K562 (cell line): ENCODE measurements around the gene MRPL10. TPM values are rescaled to one million over a fixed set of nuclear protein-coding genes. Genes with fewer than 3 reads are reported as not detected.

Source experiments
- BCOR ChIP-seq: fragments of 450-650 bp; IDR thresholded peaks from 2 replicates; pipeline ENCODE4 v1.6.1; 2016
- BRD9 ChIP-seq: fragments of 450-650 bp; IDR thresholded peaks from 2 replicates; pipeline ENCODE4 v1.6.1; 2018; ENCODE audit warnings: low read depth; ENCODE audit not compliant: partially characterized antibody
- CTBP1 ChIP-seq: fragments of 450-650 bp; IDR thresholded peaks from 2 replicates; pipeline ENCODE4 v1.6.1; 2016; ENCODE audit warnings: borderline replicate concordance
- DPF2 ChIP-seq: fragments of 450-650 bp; IDR thresholded peaks from 2 replicates; pipeline ENCODE4 v1.6.1; 2016
- ETV5 ChIP-seq: sonication (generic); formaldehyde crosslinking; IDR thresholded peaks from 2 replicates; pipeline ENCODE4 v1.4.0; 2020; ENCODE audit warnings: low read depth, mild to moderate bottlenecking, missing genetic modification reagents
- GATAD2A ChIP-seq: fragments of 450-650 bp; IDR thresholded peaks from 2 replicates; pipeline ENCODE4 v1.6.1; 2017
- IRF2 ChIP-seq: sonication (generic); formaldehyde crosslinking; IDR thresholded peaks from 2 replicates; pipeline ENCODE4 v1.8.1; 2022; ENCODE audit warnings: mild to moderate bottlenecking, missing genetic modification reagents
- JUN ChIP-seq, 2 experiments: sonication (generic) in 1 of 2; formaldehyde crosslinking in 1 of 2; IDR thresholded peaks; 2 replicates each; pipeline versions ENCODE4 v1.6.1 to v1.8.0; 2012 to 2022; ENCODE audit warnings: borderline replicate concordance in 2 of 2, mild to moderate bottlenecking in 2 of 2, improper control_type of control experiment in 1 of 2, low read depth in 1 of 2, low read length in 1 of 2, missing genetic modification reagents in 1 of 2
- LCOR ChIP-seq: sonication (generic); formaldehyde crosslinking; IDR thresholded peaks from 2 replicates; pipeline ENCODE4 v1.8.0; 2022; ENCODE audit warnings: mild to moderate bottlenecking, missing genetic modification reagents
- MAFF ChIP-seq: IDR thresholded peaks from 2 replicates; pipeline ENCODE4 v1.6.1; 2012; ENCODE audit warnings: low read length, improper control_type of control experiment
- MTA3 ChIP-seq: fragments of 450-650 bp; formaldehyde crosslinking; IDR thresholded peaks from 2 replicates; pipeline ENCODE4 v1.6.1; 2017; ENCODE audit warnings: mild to moderate bottlenecking, borderline replicate concordance
- POLR2A ChIP-seq: fragments of 450-650 bp; conservative IDR thresholded peaks from 2 replicates; pipeline ENCODE4 v1.6.1; 2016
- SAP30 ChIP-seq: fragments of 200-600 bp; sonication (generic); IDR thresholded peaks from 2 replicates; pipeline ENCODE4 v1.6.1; 2012; ENCODE audit warnings: borderline replicate concordance, low read depth, mild to moderate bottlenecking, moderate library complexity, low read length, control low read depth, inconsistent platforms; ENCODE audit not compliant: insufficient read depth, poor library complexity, severe bottlenecking
- SMARCE1 ChIP-seq: fragments of 450-650 bp; IDR thresholded peaks from 2 replicates; pipeline ENCODE4 v1.7.1; 2016; ENCODE audit warnings: mild to moderate bottlenecking
- SNIP1 ChIP-seq: fragments of 450-650 bp; IDR thresholded peaks from 2 replicates; pipeline ENCODE4 v1.7.1; 2017; ENCODE audit warnings: low read depth, mild to moderate bottlenecking
- SP2 ChIP-seq: IDR thresholded peaks from 2 replicates; pipeline ENCODE4 v1.6.1; 2011; ENCODE audit warnings: mild to moderate bottlenecking, low read depth, low read length, moderate library complexity; ENCODE audit not compliant: poor library complexity, severe bottlenecking; ENCODE audit errors: extremely low read depth
- SRSF9 ChIP-seq: fragments of 200-400 bp; formaldehyde crosslinking; IDR thresholded peaks from 2 replicates; pipeline ENCODE4 v1.6.1; 2017; ENCODE audit warnings: low read depth, low read length, borderline replicate concordance
- SUPT5H ChIP-seq: fragments of 450-650 bp; IDR thresholded peaks from 2 replicates; pipeline ENCODE4 v1.6.1; 2016
- TCF7L2 ChIP-seq: fragments of 150-350 bp; IDR thresholded peaks from 2 replicates; pipeline ENCODE4 v1.6.1; 2016; ENCODE audit warnings: low read depth, mild to moderate bottlenecking, low read length, moderate library complexity
- TRIM24 ChIP-seq, 2 experiments: fragments of 450-650 bp; IDR thresholded peaks; 2 replicates each; pipeline ENCODE4 v1.6.1; 2016
- XRCC5 ChIP-seq: fragments of 200-400 bp; formaldehyde crosslinking; IDR thresholded peaks from 2 replicates; pipeline ENCODE4 v1.6.1; 2017; ENCODE audit warnings: low read depth, mild to moderate bottlenecking, low read length
- ZNF232 ChIP-seq: sonication (generic); formaldehyde crosslinking; IDR thresholded peaks from 2 replicates; pipeline ENCODE4 v1.8.0; 2022; ENCODE audit warnings: mild to moderate bottlenecking, missing genetic modification reagents
- ZNF354B ChIP-seq: fragments of 250-450 bp; sonication (Bioruptor Pico); IDR thresholded peaks from 2 replicates; pipeline ENCODE4 v1.4.0; 2020
- ZNF57 ChIP-seq: fragments of 450-650 bp; formaldehyde crosslinking; IDR thresholded peaks from 2 replicates; pipeline ENCODE4 v1.4.0; 2020; ENCODE audit warnings: mild to moderate bottlenecking, moderate library complexity
- polyA plus RNA-seq, 8 experiments: library from polyadenylated mRNA; depleted of rRNA in 4 of 8; stranded (reverse) in 5 of 8; unstranded in 3 of 8; fragments of >200 nt; fragmentation: Nextera tagmentation in 2 of 8; fragmentation: Illumina TruSeq in 1 of 8; extraction: Ambion mirVana in 2 of 8; extraction: Trizol in 1 of 8; gene quantifications; 2 replicates each; pipeline versions ENCODE4 v1.2.1 to v1.2.3, GENCODE V29; 2011 to 2014; ENCODE audit warnings: inconsistent platforms in 1 of 8, missing spikeins in 1 of 8
- total RNA-seq, 7 experiments: library from RNA; depleted of rRNA in 6 of 7; stranded (reverse); fragments of >200 nt in 6 of 7; fragmentation: Illumina TruSeq in 2 of 7; extraction: Trizol in 2 of 7; gene quantifications; 2 replicates each; pipeline versions ENCODE4 v1.2.1 to v1.2.3, GENCODE V29; 2011 to 2021; ENCODE audit warnings: low replicate concordance in 1 of 7
- TF ChIP-seq, protein P1 (sequence below), 2 experiments: fragments of 450-650 bp in 1 of 2; IDR thresholded peaks; 2 replicates each; pipeline ENCODE4 v1.6.1; 2011 to 2017; ENCODE audit warnings: low read depth in 2 of 2, antibody characterized with exemption in 1 of 2, borderline replicate concordance in 1 of 2, low read length in 1 of 2, mild to moderate bottlenecking in 1 of 2, mixed read lengths in 1 of 2; ENCODE audit not compliant: control insufficient read depth in 1 of 2
- TF ChIP-seq, protein P2 (sequence below): sonication (generic); formaldehyde crosslinking; IDR thresholded peaks from 2 replicates; pipeline ENCODE4 v1.8.1; 2022; ENCODE audit warnings: missing genetic modification reagents

MRPL10 gene
- total and polyA plus RNA-seq, 9 of the 15 experiments (the other 6 are each of a cell fraction or from before 2014, with no cell fraction given): 27.8 to 105 (median 67.3) TPM

DNA sequence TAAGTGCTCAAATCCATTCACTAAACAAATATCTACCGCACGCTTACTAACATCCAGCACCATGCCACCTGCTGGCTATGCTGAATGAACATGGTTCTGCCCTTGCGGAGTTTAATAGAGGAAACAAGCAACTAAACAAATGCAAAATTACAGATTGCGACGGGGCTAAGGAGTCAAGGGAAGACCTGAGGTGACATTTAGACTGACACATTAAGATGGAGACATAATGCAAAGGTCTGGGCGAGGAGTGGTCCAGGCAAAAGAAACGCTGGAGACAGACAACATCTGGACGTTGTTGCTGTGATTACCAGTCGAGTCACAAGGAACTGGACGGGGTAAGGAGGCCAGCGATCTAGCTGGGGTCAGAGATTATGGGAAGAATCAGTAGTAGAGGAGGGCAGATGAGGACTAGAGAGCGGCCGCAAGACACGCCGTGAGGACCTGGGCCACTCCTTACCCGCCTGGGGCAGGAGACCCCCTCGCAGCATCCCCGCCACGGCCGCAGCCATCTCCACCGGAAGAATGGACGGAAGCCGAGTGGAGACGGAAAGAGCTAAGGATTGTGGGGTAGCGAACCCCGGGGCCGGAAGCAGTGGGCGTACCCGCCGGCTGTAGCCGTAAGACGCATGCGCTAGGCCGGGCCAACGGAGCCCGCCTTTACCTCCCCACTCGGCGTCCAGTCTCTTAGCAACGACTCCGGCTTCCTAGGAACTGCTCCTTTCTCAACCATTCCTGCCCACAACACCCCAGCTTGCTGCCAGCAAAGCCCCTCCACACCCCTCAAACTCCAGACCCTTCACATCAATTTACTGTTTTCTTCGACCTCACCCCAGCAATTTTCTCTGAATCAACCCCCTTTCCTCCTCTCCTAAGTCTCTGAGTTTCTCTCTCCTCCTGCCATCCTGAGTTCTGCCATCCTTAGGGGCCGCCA, at the start of gene MRPL10, which contains the start of gene LRRC46 (continued):
- TF ChIP-seq, protein P1, sequence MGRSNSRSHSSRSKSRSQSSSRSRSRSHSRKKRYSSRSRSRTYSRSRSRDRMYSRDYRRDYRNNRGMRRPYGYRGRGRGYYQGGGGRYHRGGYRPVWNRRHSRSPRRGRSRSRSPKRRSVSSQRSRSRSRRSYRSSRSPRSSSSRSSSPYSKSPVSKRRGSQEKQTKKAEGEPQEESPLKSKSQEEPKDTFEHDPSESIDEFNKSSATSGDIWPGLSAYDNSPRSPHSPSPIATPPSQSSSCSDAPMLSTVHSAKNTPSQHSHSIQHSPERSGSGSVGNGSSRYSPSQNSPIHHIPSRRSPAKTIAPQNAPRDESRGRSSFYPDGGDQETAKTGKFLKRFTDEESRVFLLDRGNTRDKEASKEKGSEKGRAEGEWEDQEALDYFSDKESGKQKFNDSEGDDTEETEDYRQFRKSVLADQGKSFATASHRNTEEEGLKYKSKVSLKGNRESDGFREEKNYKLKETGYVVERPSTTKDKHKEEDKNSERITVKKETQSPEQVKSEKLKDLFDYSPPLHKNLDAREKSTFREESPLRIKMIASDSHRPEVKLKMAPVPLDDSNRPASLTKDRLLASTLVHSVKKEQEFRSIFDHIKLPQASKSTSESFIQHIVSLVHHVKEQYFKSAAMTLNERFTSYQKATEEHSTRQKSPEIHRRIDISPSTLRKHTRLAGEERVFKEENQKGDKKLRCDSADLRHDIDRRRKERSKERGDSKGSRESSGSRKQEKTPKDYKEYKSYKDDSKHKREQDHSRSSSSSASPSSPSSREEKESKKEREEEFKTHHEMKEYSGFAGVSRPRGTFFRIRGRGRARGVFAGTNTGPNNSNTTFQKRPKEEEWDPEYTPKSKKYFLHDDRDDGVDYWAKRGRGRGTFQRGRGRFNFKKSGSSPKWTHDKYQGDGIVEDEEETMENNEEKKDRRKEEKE (IDR thresholded peaks at IDR 0.05; ENCODE audit: borderline replicate concordance in 1 of 2, control insufficient read depth in 1 of 2, low read depth in 2 of 2, low read length in 1 of 2): no peak
- TF ChIP-seq IRF2 (CRISPR knock-in tag) (no peak), SUPT5H (peak; percentile 98), TRIM24 (IDR thresholded peaks at IDR 0.05) (peak in 1 of 2 experiments; percentile 52; a peak in 1 of 4 replicates), BCOR (no peak), JUN (IDR thresholded peaks at IDR 0.05; ENCODE audit: borderline replicate concordance, low read depth, low read length) (peak; percentile 43; the same call in 1 of the 2 replicates), JUN (CRISPR knock-in tag; IDR thresholded peaks at IDR 0.05; ENCODE audit: borderline replicate concordance) (no peak), XRCC5 (no peak; the same call in 1 of the 2 replicates), GATAD2A (no peak), SRSF9 (no peak), TCF7L2 (no peak), ETV5 (peak; percentile 100), ZNF57 (no peak), LCOR (CRISPR knock-in tag) (no peak), MAFF (no peak), ZNF232 (CRISPR knock-in tag) (no peak), CTBP1 (peak; percentile 68), SNIP1 (no peak), ZNF354B (CRISPR knock-in tag) (no peak), DPF2 (no peak), SP2 (peak; percentile 4), BRD9 (no peak), MTA3 (peak; percentile 96), POLR2A (peak; percentile 97), SMARCE1 (no peak), SAP30 (peak; percentile 81)
- TF ChIP-seq, protein P2, sequence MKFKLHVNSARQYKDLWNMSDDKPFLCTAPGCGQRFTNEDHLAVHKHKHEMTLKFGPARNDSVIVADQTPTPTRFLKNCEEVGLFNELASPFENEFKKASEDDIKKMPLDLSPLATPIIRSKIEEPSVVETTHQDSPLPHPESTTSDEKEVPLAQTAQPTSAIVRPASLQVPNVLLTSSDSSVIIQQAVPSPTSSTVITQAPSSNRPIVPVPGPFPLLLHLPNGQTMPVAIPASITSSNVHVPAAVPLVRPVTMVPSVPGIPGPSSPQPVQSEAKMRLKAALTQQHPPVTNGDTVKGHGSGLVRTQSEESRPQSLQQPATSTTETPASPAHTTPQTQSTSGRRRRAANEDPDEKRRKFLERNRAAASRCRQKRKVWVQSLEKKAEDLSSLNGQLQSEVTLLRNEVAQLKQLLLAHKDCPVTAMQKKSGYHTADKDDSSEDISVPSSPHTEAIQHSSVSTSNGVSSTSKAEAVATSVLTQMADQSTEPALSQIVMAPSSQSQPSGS: no peak
